ENCODE data around the gene FAM229A.

Gene FAM229A

DNA sequence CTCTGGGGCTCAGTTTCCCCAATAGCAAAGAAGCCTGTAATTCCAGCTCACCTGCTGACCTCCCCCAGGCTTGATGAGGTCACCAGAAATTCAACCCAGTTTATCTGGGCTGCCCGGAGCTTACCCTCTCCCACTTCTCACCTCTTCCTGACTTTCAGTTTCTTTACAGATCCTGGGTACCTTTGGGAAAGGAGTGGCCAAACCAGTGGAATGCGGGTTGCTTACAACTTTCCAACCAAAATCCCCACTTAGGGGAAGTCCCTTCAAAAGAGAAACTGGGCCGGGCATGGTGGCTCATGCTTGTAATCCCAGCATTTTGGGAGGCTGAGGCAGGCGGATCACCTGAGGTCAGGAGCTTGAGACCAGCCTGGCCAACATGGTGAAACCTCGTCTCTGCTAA is 20.3 kb downstream of the FAM229A start:
- TF ChIP-seq, protein P1, sequence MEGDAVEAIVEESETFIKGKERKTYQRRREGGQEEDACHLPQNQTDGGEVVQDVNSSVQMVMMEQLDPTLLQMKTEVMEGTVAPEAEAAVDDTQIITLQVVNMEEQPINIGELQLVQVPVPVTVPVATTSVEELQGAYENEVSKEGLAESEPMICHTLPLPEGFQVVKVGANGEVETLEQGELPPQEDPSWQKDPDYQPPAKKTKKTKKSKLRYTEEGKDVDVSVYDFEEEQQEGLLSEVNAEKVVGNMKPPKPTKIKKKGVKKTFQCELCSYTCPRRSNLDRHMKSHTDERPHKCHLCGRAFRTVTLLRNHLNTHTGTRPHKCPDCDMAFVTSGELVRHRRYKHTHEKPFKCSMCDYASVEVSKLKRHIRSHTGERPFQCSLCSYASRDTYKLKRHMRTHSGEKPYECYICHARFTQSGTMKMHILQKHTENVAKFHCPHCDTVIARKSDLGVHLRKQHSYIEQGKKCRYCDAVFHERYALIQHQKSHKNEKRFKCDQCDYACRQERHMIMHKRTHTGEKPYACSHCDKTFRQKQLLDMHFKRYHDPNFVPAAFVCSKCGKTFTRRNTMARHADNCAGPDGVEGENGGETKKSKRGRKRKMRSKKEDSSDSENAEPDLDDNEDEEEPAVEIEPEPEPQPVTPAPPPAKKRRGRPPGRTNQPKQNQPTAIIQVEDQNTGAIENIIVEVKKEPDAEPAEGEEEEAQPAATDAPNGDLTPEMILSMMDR (IDR thresholded peaks at IDR 0.05; ENCODE audit: control insufficient read depth, insufficient read depth, low read depth, low read length, missing control alignments): no peak
- no peak for DNase-seq (ENCODE audit: low read depth)
- no peak overlapping the region for H3K4me3 ChIP-seq (ENCODE audit: control insufficient read depth, low read depth, low read length)

GRCh38 chr1:32341186-32341757 is 21.0 kb downstream of the FAM229A start:
- DNase-seq (ENCODE audit: low read depth): no peak
- TF ChIP-seq, protein P1 (IDR thresholded peaks at IDR 0.05; ENCODE audit: control insufficient read depth, insufficient read depth, low read depth, low read length, missing control alignments): no peak
- no peak overlapping the region for H3K4me3 ChIP-seq (ENCODE audit: control insufficient read depth, low read depth, low read length)

DNA sequence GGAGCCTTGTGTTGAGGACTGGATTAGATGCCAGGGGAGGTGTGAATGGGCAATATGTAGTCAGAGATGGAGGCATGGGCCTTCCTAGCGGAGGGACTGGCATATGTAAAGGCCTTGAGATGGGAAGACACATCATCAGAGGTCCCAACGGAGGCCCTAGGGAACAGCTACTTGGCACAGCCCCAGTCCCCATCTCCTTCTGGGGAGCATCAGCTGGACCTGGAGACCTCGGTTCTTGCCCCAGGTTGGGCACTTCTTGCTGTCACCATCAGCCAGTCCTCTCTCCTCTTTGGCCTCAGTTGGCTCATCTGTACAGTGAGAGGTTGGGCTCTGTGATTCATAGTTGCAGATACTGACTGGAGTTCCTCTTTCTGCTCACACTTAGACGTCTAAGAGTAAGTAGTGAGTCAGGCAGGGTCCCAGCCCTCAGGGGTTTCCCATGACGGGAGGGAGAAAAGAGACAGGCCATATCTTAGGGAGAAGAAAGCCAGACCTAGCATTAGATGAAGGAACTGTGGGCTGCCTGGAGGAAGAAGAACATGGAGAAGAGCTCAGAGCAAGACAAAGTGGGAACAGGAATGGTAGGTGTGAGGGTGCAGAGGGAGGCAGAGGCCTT is 22.8 kb downstream of the FAM229A start:
- no peak for DNase-seq (ENCODE audit: low read depth)
- H3K4me3 ChIP-seq (ENCODE audit: control insufficient read depth, low read depth, low read length): no peak overlapping the region
- TF ChIP-seq, protein P1 (IDR thresholded peaks at IDR 0.05; ENCODE audit: control insufficient read depth, insufficient read depth, low read depth, low read length, missing control alignments): no peak

DNA sequence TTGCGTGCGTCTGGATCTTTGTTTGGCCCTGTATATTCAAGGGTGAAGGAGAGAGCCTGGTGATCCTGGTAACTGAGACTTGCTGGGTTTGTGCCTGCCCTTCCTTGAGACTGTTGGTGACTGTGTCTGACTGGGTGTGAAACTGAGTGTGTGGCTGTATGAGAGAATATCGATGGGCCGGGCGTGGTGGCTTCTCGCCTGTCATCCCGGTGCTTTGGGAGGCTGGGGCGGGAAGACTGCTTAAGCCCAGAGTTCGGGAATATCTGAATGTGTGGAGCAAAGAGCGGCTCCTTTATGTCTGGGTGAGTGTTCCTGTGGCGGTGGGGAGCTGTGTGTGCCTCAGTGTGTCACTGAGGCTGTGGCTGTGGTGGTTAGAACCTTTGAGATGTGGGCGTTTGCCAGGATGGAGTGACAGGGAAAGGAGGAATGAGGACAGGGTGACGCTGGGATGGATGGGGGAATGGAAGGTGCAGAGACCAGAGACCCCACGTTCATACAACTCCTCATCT is 23.6 kb downstream of the FAM229A start:
- TF ChIP-seq, protein P1 (IDR thresholded peaks at IDR 0.05; ENCODE audit: control insufficient read depth, insufficient read depth, low read depth, low read length, missing control alignments): no peak
- DNase-seq (ENCODE audit: low read depth): no peak
- H3K4me3 ChIP-seq (ENCODE audit: control insufficient read depth, low read depth, low read length): no peak overlapping the region

DNA sequence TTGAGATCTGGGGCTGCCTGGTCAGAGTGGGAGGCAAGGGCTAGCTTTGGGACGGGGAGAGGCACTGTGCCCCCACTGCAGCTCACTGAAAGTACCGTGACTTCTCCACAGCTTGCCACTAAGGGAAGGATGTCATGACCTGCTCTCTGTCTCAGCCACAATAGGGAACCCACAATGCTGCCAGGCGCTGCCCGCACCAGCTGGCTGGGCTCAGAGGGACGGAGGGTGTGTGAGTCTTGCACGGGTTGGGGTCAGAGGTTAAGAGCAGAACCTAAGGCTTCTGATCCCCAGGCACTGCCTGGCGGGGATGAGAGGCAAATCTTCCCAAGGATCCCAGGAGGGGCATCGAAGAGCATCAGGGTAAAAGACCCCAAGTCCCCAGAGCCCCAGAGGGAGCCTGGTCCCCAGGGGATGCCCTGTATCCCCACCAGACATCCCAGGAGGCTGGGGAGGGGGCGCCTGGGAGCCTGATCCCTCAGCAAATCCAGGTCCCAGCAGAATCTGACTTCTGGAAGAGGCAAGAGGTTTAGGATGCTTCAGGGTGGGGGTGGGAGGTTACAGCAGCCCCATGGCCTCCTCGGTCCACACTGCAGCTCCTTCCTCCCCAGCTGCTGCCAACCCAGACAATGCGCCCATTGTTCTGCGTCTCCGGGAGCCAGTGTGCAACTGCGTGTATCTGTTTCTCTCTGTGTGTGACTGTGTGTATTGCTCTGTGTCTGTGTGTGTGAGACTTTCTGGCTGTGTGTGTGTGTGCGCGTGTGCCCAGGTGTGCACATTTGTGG is 24.2 kb downstream of the FAM229A start:
- TF ChIP-seq, protein P1 (IDR thresholded peaks at IDR 0.05; ENCODE audit: control insufficient read depth, insufficient read depth, low read depth, low read length, missing control alignments): no peak
- H3K4me3 ChIP-seq (ENCODE audit: control insufficient read depth, low read depth, low read length): no peak overlapping the region
- no peak for DNase-seq (ENCODE audit: low read depth)

DNA sequence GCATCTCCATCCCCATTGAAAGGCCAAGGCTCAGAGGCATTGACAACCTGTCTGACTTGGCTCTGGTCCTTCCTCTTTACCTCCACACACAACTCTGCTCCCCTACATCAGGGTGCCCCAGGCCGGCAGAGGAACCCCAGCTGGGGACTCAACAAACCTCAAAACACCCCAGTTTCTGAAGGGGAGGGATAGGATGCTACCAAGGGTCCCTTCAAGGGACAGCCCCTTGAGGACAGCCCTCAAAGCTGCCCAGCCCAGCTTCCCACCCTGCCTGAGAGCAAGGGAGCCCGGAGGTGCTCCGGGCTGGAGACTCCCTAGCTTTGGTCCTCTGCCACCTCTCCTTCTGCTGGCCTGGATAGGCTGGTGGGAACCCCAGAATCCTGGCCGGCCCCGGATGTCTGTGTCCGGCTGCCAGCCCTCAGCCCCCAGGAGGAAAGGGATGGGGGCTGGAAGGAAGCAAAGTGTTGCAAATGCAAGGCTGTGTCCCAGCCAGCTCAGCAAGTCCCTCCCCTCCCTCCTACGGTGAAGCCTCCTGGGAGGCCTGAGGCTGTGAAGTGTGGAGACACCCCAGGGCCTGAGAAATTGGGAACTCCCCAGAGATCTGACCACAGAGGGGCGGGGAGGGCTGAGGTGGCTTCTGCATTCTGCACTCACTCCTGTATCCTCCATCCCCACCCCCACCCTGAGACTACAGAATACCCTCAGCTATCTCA is 25.2 kb downstream of the FAM229A start:
- no peak overlapping the region for H3K4me3 ChIP-seq (ENCODE audit: control insufficient read depth, low read depth, low read length)
- TF ChIP-seq, protein P1 (IDR thresholded peaks at IDR 0.05; ENCODE audit: control insufficient read depth, insufficient read depth, low read depth, low read length, missing control alignments): no peak
- DNase-seq (ENCODE audit: low read depth): no peak
